HG03575 (cell line): ENCODE measurements around the gene KIF19.

Experiments used
- ATAC-seq: cut with Tn5 transposase; IDR thresholded peaks from one replicate; pipeline ENCODE4 v1.9.1; 2021; ENCODE audit not compliant: unreplicated experiment, insufficient number of reproducible peaks, low FRiP score; ENCODE audit errors: extremely low read depth

Gene KIF19

GRCh38 chr17:74299226-74300009 lies 26.6 kb upstream of the KIF19 start:
- ATAC-seq: no peak

DNA sequence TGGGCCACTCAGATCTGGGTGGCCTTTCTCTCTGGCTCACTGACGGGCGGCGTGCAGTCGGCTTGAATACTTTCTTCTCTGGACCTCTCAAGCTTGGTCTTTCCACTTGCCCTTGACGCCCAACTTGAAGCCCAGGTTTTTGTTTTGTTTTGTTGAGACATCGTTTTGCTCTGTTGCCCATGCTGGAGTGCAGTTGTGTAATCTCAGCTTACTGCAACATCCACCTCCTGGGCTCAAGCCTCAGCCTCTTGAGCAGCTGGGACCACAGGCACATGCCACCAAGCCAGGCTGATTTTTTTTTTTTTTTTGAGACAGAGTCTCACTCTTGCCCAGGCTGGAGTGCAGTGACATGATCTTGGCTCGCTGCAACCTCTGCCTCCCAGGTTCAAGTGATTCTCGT lies 22.7 kb upstream of the KIF19 start:
- no peak for ATAC-seq

- ATAC-seq: no peak
These were observed 21.8 kb upstream of the KIF19 start for GRCh38 chr17:74304184-74304583.

GRCh38 chr17:74305865-74306654 lies 20.0 kb upstream of the KIF19 start:
- ATAC-seq: no peak

GRCh38 chr17:74307984-74308773 lies 17.8 kb upstream of the KIF19 start:
- ATAC-seq: no peak

DNA sequence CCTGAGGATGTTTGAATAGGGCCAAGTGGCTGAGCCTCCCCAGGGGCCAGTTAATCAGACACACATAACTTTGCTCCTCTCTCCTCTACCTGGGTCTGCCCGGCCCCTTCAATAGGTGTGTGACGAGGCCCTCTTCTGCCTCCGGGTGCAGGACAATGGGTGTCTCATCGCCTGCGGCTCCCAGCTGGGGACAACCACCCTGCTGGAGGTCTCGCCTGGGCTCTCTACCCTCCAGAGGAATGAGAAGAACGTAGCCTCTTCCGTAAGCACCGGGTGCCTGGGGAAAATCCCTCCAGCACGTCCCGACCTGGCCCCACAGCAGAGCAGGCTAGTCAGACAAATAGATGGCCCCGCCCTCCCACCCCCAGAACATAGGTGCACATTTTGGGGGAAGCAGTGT lies 16.1 kb upstream of the KIF19 start:
- no peak for ATAC-seq

- ATAC-seq: no peak
These were observed 11.1 kb upstream of the KIF19 start for GRCh38 chr17:74314877-74315276.

GRCh38 chr17:74316220-74316619 lies 9.8 kb upstream of the KIF19 start:
- no peak for ATAC-seq

GRCh38 chr17:74317071-74317470 lies 9.0 kb upstream of the KIF19 start:
- no peak for ATAC-seq

- no peak for ATAC-seq
These were observed 7.6 kb upstream of the KIF19 start for GRCh38 chr17:74318391-74318790.

GRCh38 chr17:74324521-74324920 lies 1.5 kb upstream of the KIF19 start:
- ATAC-seq: no peak

GRCh38 chr17:74325376-74325742 lies 667 bp upstream of the KIF19 start:
- no peak for ATAC-seq

GRCh38 chr17:74326506-74326905 lies 480 bp downstream of the KIF19 start:
- ATAC-seq: no peak

- no peak for ATAC-seq
These were observed 2.5 kb downstream of the KIF19 start for GRCh38 chr17:74328487-74328886.

DNA sequence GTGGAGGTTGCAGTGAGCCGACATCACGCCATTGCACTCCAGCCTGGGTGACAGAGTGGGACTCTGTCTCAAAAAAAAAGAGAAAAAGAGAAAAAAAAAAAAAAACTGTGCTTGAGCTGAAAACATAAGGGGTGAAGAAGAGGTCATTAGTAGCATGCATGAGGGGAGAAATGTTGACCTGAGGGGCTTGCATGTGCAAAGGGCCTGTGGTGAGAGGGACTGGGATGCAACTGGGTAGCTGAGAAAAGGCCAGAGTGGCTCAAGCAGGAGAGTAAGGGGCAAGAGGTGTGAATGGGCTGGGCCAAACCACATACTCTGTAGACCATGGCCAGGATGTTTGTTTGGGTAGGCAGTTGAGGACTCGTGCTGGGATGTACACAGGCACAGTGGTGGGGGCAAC lies 3.4 kb downstream of the KIF19 start:
- no peak for ATAC-seq

DNA sequence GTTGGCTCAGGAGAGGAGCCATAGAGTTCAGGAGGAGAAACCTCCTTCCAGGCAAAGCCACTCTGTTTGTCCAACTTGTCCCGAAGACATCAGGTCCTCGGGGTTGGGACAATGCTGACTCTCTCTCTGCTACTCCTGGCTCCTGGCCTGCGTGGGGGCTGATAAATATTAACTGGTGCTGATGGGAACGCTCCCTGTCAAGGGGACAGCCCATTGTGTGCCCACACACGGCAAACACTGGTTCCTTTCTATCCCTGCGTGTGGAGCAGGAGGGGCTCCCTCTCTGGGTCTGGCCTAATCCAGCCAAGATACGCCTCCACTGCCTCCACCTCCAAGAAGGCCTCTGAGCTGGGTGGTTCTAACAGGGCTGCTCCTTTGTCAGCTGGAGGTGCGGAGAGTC lies 4.4 kb downstream of the KIF19 start:
- ATAC-seq: no peak

DNA sequence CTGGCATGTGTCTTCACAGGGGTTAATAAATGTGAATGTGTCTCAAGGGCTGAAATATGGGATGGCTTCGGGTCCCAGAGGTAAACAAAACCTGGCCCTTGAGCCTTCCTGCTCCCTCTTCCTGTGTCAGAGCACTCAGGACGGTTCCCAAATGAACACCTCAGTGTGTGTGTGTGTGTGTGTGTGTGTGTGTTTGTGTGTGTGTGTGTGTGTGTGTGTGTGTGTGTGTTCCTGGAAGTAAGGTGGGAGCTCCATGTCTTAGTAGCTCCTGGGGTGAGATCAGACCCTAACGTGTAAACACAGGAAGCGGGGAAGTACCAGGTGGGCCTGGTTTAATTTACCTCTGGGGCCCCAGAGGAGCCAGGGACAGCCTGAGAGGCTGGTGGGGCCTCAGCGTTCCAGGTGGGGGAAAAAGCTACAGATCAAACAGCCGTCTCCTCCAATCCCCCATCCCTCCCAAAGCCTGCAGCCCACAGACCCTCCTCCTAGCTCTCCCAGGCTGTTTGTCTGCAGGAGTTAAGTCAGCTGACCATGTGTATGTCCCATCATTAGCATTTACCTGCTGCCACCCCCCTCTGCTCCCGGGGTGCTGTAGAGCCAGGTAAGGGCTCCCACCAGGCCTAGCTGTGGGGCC lies 6.1 kb downstream of the KIF19 start:
- ATAC-seq: no peak

GRCh38 chr17:74332763-74333283 lies 6.8 kb downstream of the KIF19 start:
- ATAC-seq: no peak

GRCh38 chr17:74334393-74335039 lies 8.5 kb downstream of the KIF19 start:
- no peak for ATAC-seq
